T-cell (primary cell): ENCODE data around the gene STK11IP. TPM values are rescaled to one million over a fixed set of nuclear protein-coding genes. Genes with fewer than 3 reads are reported as not detected.

Experiments used
- ATAC-seq, 4 experiments: fragments of 200-7000 bp in 3 of 4; fragments of 150-1000 bp in 1 of 4; cut with Tn5 transposase; replicated peaks in 1 of 4; 1 replicate in 3 of 4; 2 replicates in 1 of 4; pipeline ENCODE4 v1.10.0; 2021; ENCODE audit warnings: moderate library complexity in 3 of 4, mild to moderate bottlenecking in 2 of 4, moderate number of reproducible peaks in 1 of 4
- CTCF ChIA-PET, 2 donors: fragments of 300-600 bp; sonication (Branson Sonifier 250); formaldehyde crosslinking; loops; one replicate each; lab custom pipeline; 2022; ENCODE audit warnings: antibody characterized with exemption in 2 of 2; lab: Charles Lee
- POLR2A ChIA-PET, 2 donors: fragments of 300-600 bp; sonication (Branson Sonifier 250); formaldehyde crosslinking; loops; one replicate each; lab custom pipeline; 2022; ENCODE audit warnings: antibody characterized with exemption in 2 of 2; lab: Charles Lee
- DNase-seq, 35 experiments: peaks; one replicate each; pipeline versions ENCODE4 v3.0.0 to v3.0.0-alpha.2; 2013 to 2023
- H3K27ac ChIP-seq: one replicate; pipeline ENCODE4 v1.5.1; 2013; ENCODE audit warnings: low read length
- H3K27me3 ChIP-seq, 2 experiments: replicated peaks in 1 of 2; 1 replicate in 1 of 2; 2 replicates in 1 of 2; pipeline versions ENCODE4 v1.6.1 to v1.7.0; 2013; ENCODE audit warnings: low read length in 1 of 2, mixed read lengths in 1 of 2; ENCODE audit not compliant: control insufficient read depth in 2 of 2, insufficient read depth in 2 of 2; ENCODE audit errors: extremely low read depth in 1 of 2
- H3K36me3 ChIP-seq, 2 donors: 1 replicate in 1 of 2; 2 replicates in 1 of 2; pipeline versions ENCODE4 v1.6.1 to v1.7.0; 2013; ENCODE audit warnings: low read length in 1 of 2; ENCODE audit not compliant: control insufficient read depth in 2 of 2, insufficient read depth in 1 of 2; ENCODE audit errors: extremely low read depth in 1 of 2
- H3K4me1 ChIP-seq, 2 experiments: 1 replicate in 1 of 2; 2 replicates in 1 of 2; pipeline versions ENCODE4 v1.6.1 to v1.7.0; 2013; ENCODE audit warnings: low read length in 2 of 2, mixed read lengths in 1 of 2; ENCODE audit not compliant: insufficient read depth in 2 of 2, control insufficient read depth in 1 of 2; ENCODE audit errors: extremely low read depth in 1 of 2
- H3K4me3 ChIP-seq, 2 donors: 1 replicate in 1 of 2; 2 replicates in 1 of 2; pipeline versions ENCODE4 v1.5.1 to v1.7.0; 2013; ENCODE audit warnings: mild to moderate bottlenecking in 2 of 2, low read length in 1 of 2, moderate library complexity in 1 of 2; ENCODE audit not compliant: control insufficient read depth in 1 of 2; ENCODE audit errors: extremely low read depth in 1 of 2
- H3K9me3 ChIP-seq: 2 replicates; pipeline ENCODE4 v1.7.0; 2013
- H3K27ac Mint-ChIP-seq, 2 donors: one replicate each; pipeline ENCODE4 v1.8.0; 2020 to 2021; ENCODE audit warnings: mild to moderate bottlenecking in 2 of 2, mixed read lengths in 2 of 2
- H3K27me3 Mint-ChIP-seq, 2 donors: one replicate each; pipeline ENCODE4 v1.8.0; 2021 to 2022; ENCODE audit warnings: mixed read lengths in 2 of 2
- H3K36me3 Mint-ChIP-seq: one replicate; pipeline ENCODE4 v1.8.0; 2021; ENCODE audit warnings: mixed read lengths
- H3K4me1 Mint-ChIP-seq, 3 donors: one replicate each; pipeline ENCODE4 v1.8.0; 2020 to 2022; ENCODE audit warnings: mixed read lengths in 3 of 3, mild to moderate bottlenecking in 1 of 3
- H3K4me3 Mint-ChIP-seq, 3 donors: one replicate each; pipeline ENCODE4 v1.8.0; 2020 to 2022; ENCODE audit warnings: mild to moderate bottlenecking in 3 of 3, mixed read lengths in 3 of 3, moderate library complexity in 3 of 3
- H3K9me3 Mint-ChIP-seq, 3 donors: one replicate each; pipeline ENCODE4 v1.8.0; 2020 to 2022; ENCODE audit warnings: mixed read lengths in 3 of 3
- WGBS: methylation state at CpG from one replicate; pipeline ENCODE4 v1.1.5; 2013; ENCODE audit warnings: missing lambda C conversion rate; ENCODE audit not compliant: insufficient coverage; 5-methylcytosine and 5-hydroxymethylcytosine counted together
- total RNA-seq, 35 experiments: library from RNA in 6 of 35; stranded (reverse) in 6 of 35; fragments of 120-200 nt in 1 of 35; gene quantifications; one replicate each; pipeline versions ENCODE4 v1.2.1 to v1.2.4 and lab custom pipeline; 2013 to 2026

Gene STK11IP
- total RNA-seq, 5 donors from 2014 or later (not counting 1 experiment from before 2014, with no cell fraction given): 25.9 to 52.8 (median 49.3) TPM

GRCh38 chr2:219576505-219577388 is 20.9 kb upstream of the STK11IP start:
- peaks cover 0 to 49% of the 10 kb centered on the region in 2 experiments for H3K27me3 ChIP-seq
- DNase-seq: no peak
- no peak overlapping the region for H3K27ac Mint-ChIP-seq
- CTCF ChIA-PET: interaction anchor here in 1 of 2 donors (1.0 kb wide), 1 partner anchor 37 kb away, joined by 3 read pairs; no protein-coding TSS in a partner anchor
- H3K27me3 Mint-ChIP-seq: peaks cover 24 to 43% of the 10 kb centered on the region in 2 donors
- POLR2A ChIA-PET: no interaction called here
- no peak overlapping the region for H3K4me3 ChIP-seq
- no peaks in the 10 kb centered on the region for H3K9me3 Mint-ChIP-seq
- no peaks in the 10 kb centered on the region for H3K4me1 ChIP-seq
- WGBS: 72% methylated on average over 4 of the region's 15 CpGs
- H3K36me3 ChIP-seq: no peaks in the 10 kb centered on the region
- ATAC-seq: no peak
- no peaks in the 10 kb centered on the region for H3K9me3 ChIP-seq
- H3K4me3 Mint-ChIP-seq: no peak overlapping the region
- H3K27ac ChIP-seq: no peak overlapping the region
- peaks cover 0 to 1% (median 0%) of the 10 kb centered on the region in 3 donors for H3K4me1 Mint-ChIP-seq
- H3K36me3 Mint-ChIP-seq: no peaks in the 10 kb centered on the region

- no peak overlapping the region for H3K4me3 Mint-ChIP-seq
- Histone ChIP-seq H3K27ac (no peak overlapping the region), H3K36me3 (no peaks in the 10 kb centered on the region), H3K4me3 (no peak overlapping the region), H3K9me3 (no peaks in the 10 kb centered on the region), H3K4me1 (no peaks in the 10 kb centered on the region), H3K27me3 (peaks cover 0 to 33% of the 10 kb centered on the region in 2 experiments)
- CTCF ChIA-PET: no interaction called here
- 90% methylated on average over 3 of the region's 8 CpGs for WGBS
- no peaks in the 10 kb centered on the region for H3K9me3 Mint-ChIP-seq
- H3K27ac Mint-ChIP-seq: no peak overlapping the region
- H3K4me1 Mint-ChIP-seq: no peaks in the 10 kb centered on the region
- peaks cover 12 to 25% of the 10 kb centered on the region in 2 donors for H3K27me3 Mint-ChIP-seq
- ATAC-seq (no peak), DNase-seq (no peak)
- no peaks in the 10 kb centered on the region for H3K36me3 Mint-ChIP-seq
- POLR2A ChIA-PET: interaction anchor here in 1 of 2 donors (0.6 kb wide), 1 partner anchor 19 kb away, joined by 3 read pairs; no protein-coding TSS in a partner anchor
These were observed 18.6 kb upstream of the STK11IP start for GRCh38 chr2:219578811-219579613.

GRCh38 chr2:219581346-219581745 is 16.3 kb upstream of the STK11IP start:
- ChIA-PET POLR2A (no interaction called here), CTCF (interaction anchor here in 1 of 2 donors (0.5 kb wide), 1 partner anchor 1353 kb away, joined by 3 read pairs; no protein-coding TSS in a partner anchor)
- Mint-ChIP-seq H3K36me3 (no peaks in the 10 kb centered on the region), H3K4me1 (no peaks in the 10 kb centered on the region), H3K4me3 (no peak overlapping the region), H3K27ac (no peak overlapping the region), H3K27me3 (peaks cover 17 to 18% of the 10 kb centered on the region in 2 donors), H3K9me3 (no peaks in the 10 kb centered on the region)
- Histone ChIP-seq H3K27ac (no peak overlapping the region), H3K36me3 (no peaks in the 10 kb centered on the region), H3K9me3 (no peaks in the 10 kb centered on the region), H3K4me1 (no peaks in the 10 kb centered on the region), H3K4me3 (no peak overlapping the region), H3K27me3 (peaks cover 0 to 21% of the 10 kb centered on the region in 2 experiments)
- no peak for ATAC-seq
- 50% methylated on average over 1 of the region's 2 CpGs for WGBS
- no peak for DNase-seq

- Histone ChIP-seq H3K4me1 (no peaks in the 10 kb centered on the region), H3K27ac (no peak overlapping the region), H3K9me3 (no peaks in the 10 kb centered on the region), H3K27me3 (peaks cover 0 to 13% of the 10 kb centered on the region in 2 experiments), H3K4me3 (no peak overlapping the region), H3K36me3 (no peaks in the 10 kb centered on the region)
- H3K9me3 Mint-ChIP-seq: no peaks in the 10 kb centered on the region
- no peak overlapping the region for H3K27ac Mint-ChIP-seq
- ChIA-PET CTCF (interaction anchor here in 1 of 2 donors (0.6 kb wide), 1 partner anchor 516 kb away, joined by 3 read pairs; no protein-coding TSS in a partner anchor), POLR2A (no interaction called here)
- no peaks in the 10 kb centered on the region for H3K36me3 Mint-ChIP-seq
- ATAC-seq (no peak), DNase-seq (no peak)
- peaks cover 18% of the 10 kb centered on the region in 2 donors for H3K27me3 Mint-ChIP-seq
- no peaks in the 10 kb centered on the region for H3K4me1 Mint-ChIP-seq
- H3K4me3 Mint-ChIP-seq: no peak overlapping the region
- no CpG with 5 or more reads among the region's 4 CpGs for WGBS
These were observed 6.6 kb upstream of the STK11IP start for GRCh38 chr2:219591091-219591490.

GRCh38 chr2:219592736-219593135 is 4.9 kb upstream of the STK11IP start:
- ChIA-PET POLR2A (no interaction called here), CTCF (interaction anchor here in 1 of 2 donors (1.2 kb wide), 1 partner anchor 32 kb away, joined by 3 read pairs; no protein-coding TSS in a partner anchor)
- Mint-ChIP-seq H3K36me3 (no peaks in the 10 kb centered on the region), H3K27me3 (peaks cover 14 to 16% of the 10 kb centered on the region in 2 donors), H3K4me3 (no peak overlapping the region), H3K27ac (no peak overlapping the region), H3K9me3 (no peaks in the 10 kb centered on the region), H3K4me1 (peaks cover 0 to 8% (median 6%) of the 10 kb centered on the region in 3 donors)
- Histone ChIP-seq H3K4me3 (no peak overlapping the region), H3K27ac (no peak overlapping the region), H3K27me3 (peaks cover 0 to 13% of the 10 kb centered on the region in 2 experiments), H3K4me1 (peaks cover 0 to 4% of the 10 kb centered on the region in 2 experiments), H3K9me3 (no peaks in the 10 kb centered on the region), H3K36me3 (no peaks in the 10 kb centered on the region)
- 77% methylated on average over 1 of the region's 6 CpGs for WGBS
- ATAC-seq: no peak
- no peak for DNase-seq

GRCh38 chr2:219593154-219593553 is 4.5 kb upstream of the STK11IP start:
- no peaks in the 10 kb centered on the region for H3K9me3 ChIP-seq
- Mint-ChIP-seq H3K36me3 (no peaks in the 10 kb centered on the region), H3K4me3 (no peak overlapping the region), H3K4me1 (peaks cover 3 to 12% (median 9%) of the 10 kb centered on the region in 3 donors), H3K9me3 (no peaks in the 10 kb centered on the region), H3K27me3 (peaks cover 13 to 16% of the 10 kb centered on the region in 2 donors), H3K27ac (no peak overlapping the region)
- H3K27ac ChIP-seq: no peak overlapping the region
- no peak overlapping the region for H3K4me3 ChIP-seq
- ChIA-PET POLR2A (no interaction called here), CTCF (interaction anchor here in 1 of 2 donors (1.2 kb wide), 1 partner anchor 33 kb away, joined by 3 read pairs; no protein-coding TSS in a partner anchor)
- no peak for ATAC-seq
- no peaks in the 10 kb centered on the region for H3K36me3 ChIP-seq
- H3K27me3 ChIP-seq: peaks cover 0 to 13% of the 10 kb centered on the region in 2 experiments
- WGBS: 69% methylated on average over 2 of the region's 2 CpGs
- peaks cover under 1 to 7% of the 10 kb centered on the region in 2 experiments for H3K4me1 ChIP-seq
- no peak for DNase-seq
